ENCODE results near the gene EVI5L.
"Not testable (repeated sequence)": the region's sequence is repeated elsewhere in the genome, so short reads cannot be mapped to it uniquely, and the experiment has no call there.

Gene EVI5L

GRCh38 chr19:7872306-7873204 lies 42.5 kb downstream of the EVI5L start:
- DNase-seq (ENCODE audit: low spot score): no peak

GRCh38 chr19:7873304-7874075 lies 43.5 kb downstream of the EVI5L start:
- no peak for DNase-seq (ENCODE audit: low spot score)

- no peak for DNase-seq (ENCODE audit: low spot score)
These were observed 44.3 kb downstream of the EVI5L start, which contains the start of gene PRR36 for GRCh38 chr19:7874076-7874896. Gene PRR36 (minus strand): TSS chr19:7874390. CDS start chr19:7873689, 701 bp downstream.

DNA sequence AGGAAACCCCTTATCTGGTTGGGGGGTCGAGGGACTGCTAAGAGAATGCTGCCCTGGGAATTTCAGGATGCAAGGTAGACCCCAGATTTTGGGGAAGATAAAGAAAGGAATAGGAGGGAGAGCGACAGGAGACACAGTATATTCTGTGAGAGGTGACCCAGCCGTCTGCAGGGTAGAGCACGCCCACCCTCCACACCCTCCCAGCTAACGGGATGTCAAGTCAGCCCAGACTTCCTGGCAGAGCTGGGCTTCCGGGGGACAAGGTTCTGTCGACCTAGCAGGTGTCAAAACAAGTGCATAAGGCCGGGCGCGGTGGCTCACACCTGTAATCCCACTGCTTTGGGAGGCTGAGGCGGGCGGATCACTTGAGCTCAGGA lies 44.9 kb downstream of the EVI5L start:
- DNase-seq (ENCODE audit: low spot score): no peak

DNA sequence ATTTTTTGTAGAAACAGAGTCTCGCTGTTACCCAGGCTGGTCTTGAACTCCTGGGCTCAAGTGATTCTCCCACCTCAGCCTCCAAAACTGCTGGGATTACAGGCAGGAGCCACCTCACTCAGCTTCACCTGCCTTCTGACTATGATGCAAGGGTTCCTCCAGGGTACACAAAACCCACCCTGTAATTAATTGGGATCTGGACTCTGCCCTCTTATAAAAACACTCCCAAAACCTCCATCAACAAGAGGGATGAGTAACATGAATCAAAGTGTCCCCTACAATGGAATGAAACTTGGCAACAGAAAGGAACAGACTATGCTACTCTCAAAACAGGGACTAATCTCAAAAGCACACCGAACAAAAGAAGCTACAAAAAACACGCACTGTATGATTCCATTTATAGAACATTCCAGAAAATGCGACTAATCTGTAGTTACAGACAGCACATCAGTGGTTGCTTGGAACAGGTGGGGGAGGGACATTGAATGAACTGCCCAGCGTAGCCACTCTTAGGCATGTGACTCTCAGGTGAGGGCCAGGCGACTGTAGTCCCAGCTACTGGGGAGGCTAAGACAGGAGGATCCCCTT lies 47.3 kb downstream of the EVI5L start:
- DNase-seq (ENCODE audit: low spot score): no peak

GRCh38 chr19:7879111-7879807 lies 49.2 kb downstream of the EVI5L start:
- DNase-seq (ENCODE audit: low spot score): no peak

DNA sequence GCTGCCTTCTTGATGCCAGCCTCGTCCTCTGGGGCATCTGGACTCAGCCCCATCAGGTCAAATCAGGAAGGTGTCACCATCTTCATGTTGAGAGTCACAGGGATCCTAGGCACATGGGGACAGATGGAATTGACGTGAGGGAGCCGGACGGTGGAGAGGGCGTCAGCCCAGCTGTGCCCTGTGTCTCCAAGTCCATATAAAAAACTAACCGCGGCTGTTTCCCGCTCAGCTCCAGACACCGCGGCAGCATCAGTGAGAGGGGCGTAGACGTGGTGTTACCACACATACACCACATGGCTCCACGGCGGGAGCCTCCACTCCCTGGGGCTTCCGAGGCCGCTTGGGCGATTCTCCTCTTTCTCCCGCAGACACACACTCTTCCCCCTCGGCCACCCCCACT lies 49.8 kb downstream of the EVI5L start:
- no peak for DNase-seq (ENCODE audit: low spot score)

DNA sequence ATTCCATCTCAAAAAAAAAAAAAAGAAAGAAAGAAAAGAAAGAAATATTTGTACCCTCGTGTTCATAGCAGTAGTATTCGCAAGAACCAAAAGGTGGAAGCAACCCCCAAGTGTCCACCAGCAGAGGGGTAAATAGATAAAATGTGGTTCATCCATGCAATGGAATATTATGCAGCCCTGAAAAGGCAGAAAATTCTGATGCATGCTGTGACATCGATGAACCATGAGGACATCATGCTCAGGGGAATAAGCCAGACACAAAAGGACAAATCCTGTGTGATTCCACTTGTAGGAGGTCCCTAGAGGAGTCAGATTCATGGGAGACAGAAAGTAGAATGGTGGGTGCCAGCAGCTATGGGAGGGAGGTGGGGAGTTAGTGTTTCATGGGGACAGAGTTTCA lies 51.9 kb downstream of the EVI5L start:
- no peak for DNase-seq (ENCODE audit: low spot score)

- no peak for DNase-seq (ENCODE audit: low spot score)
These were observed 53.1 kb downstream of the EVI5L start for GRCh38 chr19:7883105-7883504.

GRCh38 chr19:7883796-7884570 lies 54.0 kb downstream of the EVI5L start:
- DNase-seq (ENCODE audit: low spot score): no peak

DNA sequence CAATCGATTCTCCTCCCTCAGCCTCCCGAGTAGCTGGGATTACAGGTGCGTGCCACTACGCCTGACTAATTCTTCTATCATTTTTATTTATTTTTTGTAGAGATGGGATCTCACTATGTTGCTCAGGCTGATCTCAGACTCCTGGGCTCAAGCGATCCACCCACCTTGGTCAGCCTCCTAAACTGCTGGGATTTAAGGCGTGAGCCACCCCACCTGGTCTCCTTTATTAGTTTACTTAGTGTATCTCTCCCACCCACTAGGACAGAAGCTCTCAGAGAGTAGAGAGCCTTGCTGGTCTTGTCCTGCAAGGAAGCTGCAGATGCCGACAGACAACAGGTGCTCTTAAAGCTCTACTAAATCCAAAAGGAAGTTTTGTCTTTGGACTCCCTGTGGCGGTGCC lies 55.8 kb downstream of the EVI5L start:
- no peak for DNase-seq (ENCODE audit: low spot score)

DNA sequence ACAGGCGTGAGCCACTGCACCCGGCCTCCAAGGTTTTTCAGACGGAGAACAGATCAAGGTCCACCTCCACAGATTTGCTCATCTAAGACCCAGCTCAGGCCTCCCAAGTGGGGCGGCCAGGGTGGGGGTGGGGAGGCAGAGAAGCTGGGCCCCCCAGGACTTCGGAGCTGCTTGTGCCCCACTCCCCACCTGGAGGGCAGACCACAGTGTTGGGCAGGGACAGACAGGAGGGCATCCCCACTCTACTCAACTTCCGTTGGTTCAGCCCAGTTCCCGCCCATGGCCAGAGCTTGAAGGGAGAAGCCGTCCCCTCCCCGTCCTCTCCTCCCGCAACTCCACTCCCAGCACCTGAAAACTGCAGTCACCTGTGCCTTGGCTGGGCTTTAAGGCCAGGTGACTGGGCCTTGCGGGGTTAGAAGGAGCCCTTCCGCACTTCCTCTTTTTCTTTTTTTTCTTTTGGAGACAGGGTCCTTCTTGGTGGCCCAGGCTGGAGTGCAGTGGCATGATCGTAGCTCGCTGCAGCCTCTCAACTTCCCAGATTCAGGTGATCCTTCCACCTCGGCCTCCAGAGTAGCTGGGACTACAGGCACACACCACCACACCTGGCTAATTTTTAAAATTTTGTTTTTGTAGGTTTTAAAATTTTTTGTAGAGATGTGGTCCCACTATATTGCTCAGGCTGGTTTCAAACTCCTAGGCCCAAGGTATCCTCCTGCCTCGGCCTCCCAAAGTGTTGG lies 57.6 kb downstream of the EVI5L start:
- DNase-seq (ENCODE audit: low spot score): no peak

- DNase-seq (ENCODE audit: low spot score): no peak
These were observed 58.3 kb downstream of the EVI5L start, which contains the start of gene LRRC8E for GRCh38 chr19:7888145-7888825. Gene LRRC8E (plus strand): TSS chr19:7888510. CDS start chr19:7895604, 7,094 bp downstream.

- DNase-seq (ENCODE audit: low spot score): no peak
These were observed 58.8 kb downstream of the EVI5L start for GRCh38 chr19:7888826-7889217.

DNA sequence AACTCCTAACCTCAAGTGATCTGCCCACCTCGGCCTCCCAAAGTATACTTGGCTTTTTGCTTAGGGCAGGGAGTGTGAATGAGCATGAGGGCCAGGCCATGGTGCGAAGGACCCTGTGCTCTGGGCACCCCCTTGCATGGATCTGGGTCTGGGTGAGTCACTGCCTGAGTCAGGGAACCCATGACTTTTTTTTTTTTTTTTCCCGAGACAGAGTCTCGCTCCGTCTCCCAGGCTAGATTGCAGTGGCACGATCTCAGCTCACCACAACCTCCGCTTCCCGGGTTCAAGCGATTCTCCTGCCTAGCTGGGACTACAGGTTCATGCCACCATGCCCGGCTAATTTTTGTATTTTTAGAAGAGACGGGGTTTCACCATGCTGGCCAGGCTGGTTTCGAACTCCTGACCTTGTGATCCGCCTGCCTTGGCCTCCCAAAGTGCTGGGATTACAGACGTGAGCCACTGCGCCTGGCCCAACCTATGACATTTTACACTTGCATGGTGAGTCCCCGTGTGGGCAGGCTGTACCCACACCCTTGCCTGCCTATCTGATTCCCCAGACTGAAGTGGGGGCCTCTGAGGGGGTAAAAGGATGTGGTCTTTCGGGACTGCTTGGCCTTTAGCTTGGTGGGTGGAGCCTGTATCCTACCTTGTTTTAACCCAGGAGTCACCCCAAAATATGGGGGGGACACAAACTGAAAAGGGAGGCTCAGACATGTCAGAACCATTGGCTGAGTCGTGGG lies 63.5 kb downstream of the EVI5L start:
- DNase-seq (ENCODE audit: low spot score): not testable (repeated sequence)

DNA sequence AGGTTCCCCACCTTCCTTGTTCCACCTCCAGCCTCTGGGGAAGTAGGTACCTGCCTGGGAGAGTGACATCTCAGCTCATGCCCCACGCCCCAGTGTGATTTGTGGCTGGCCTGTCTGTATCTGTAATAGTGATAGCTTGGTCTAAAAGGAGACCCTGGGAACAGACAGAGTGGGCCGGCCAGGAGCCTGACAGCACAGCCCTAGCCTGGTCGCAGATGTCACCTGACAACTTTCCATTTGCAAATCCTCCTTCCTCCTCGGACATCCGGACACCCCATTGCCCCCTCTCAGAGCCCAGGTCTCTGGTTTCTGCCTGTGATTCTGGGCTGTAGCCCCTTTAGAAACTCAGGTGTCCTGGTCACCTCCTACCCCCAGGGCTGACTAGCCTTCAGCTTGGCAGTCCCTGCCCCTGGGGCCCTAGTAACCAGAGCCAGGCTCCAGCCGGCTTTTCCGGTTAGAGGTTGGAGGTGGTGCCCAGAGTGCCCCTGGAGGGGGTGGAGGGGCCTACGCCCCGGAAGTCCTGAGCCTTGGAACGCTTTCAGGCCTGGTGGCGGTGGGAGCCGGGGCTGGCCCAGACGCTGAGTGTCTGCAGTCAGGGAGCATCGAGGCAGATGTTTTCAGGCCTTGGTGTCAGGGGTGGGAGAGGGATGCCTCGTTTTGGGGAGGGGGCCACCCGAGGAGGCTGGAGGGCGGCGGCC lies 64.7 kb downstream of the EVI5L start:
- DNase-seq (ENCODE audit: low spot score): no peak

GRCh38 chr19:7895565-7895964 lies 65.5 kb downstream of the EVI5L start:
- DNase-seq (ENCODE audit: low spot score): no peak

GRCh38 chr19:7897292-7897691 lies 67.3 kb downstream of the EVI5L start:
- DNase-seq (ENCODE audit: low spot score): no peak

All from pons (tissue), 1 donor.